ENCODE measurements around the gene TRAM2.

- TF ChIP-seq CTCF (IDR thresholded peaks at IDR 0.05; ENCODE audit: low read length) (no peak), EZH2 (IDR thresholded peaks at IDR 0.05; ENCODE audit: borderline replicate concordance, low read length) (no peak)
Measured at GRCh38 chr6:52489881-52490280, 87.0 kb downstream of the TRAM2 start.

All from OCI-LY1 (cell line).